DND-41 (cell line): ENCODE results near the gene SYCN.

Experiments
- ATAC-seq: fragments of 200-7000 bp; cut with Tn5 transposase; 3 replicates; pipeline ENCODE4 v1.9.1; 2021; ENCODE audit warnings: low read depth; ENCODE audit not compliant: insufficient read depth
- DNase-seq: peaks from one replicate; pipeline ENCODE4 v3.0.0-alpha.2; 2020
- H2AFZ ChIP-seq: 2 replicates; pipeline ENCODE4 v1.6.0; 2012; ENCODE audit warnings: low read depth, low read length
- H3K27ac ChIP-seq: 2 replicates; pipeline ENCODE4 v1.5.1; 2012; ENCODE audit warnings: low read length, inconsistent platforms
- H3K27me3 ChIP-seq: fragments of 200-600 bp; sonication (generic); 2 replicates; pipeline ENCODE4 v1.6.0; 2012; ENCODE audit warnings: low read length, mild to moderate bottlenecking, inconsistent platforms; ENCODE audit not compliant: insufficient read depth, poor library complexity
- H3K36me3 ChIP-seq: 2 replicates; pipeline ENCODE4 v1.5.1; 2012; ENCODE audit warnings: low read length, inconsistent platforms; ENCODE audit not compliant: insufficient read depth
- H3K4me1 ChIP-seq: 2 replicates; pipeline ENCODE4 v1.5.1; 2012; ENCODE audit warnings: mild to moderate bottlenecking, low read length; ENCODE audit not compliant: insufficient read depth
- H3K4me2 ChIP-seq: 2 replicates; pipeline ENCODE4 v1.6.0; 2012; ENCODE audit warnings: mild to moderate bottlenecking, moderate library complexity, low read length, inconsistent platforms; ENCODE audit not compliant: insufficient read depth
- H3K4me3 ChIP-seq, 2 experiments: fragments of 200-600 bp in 1 of 2; shearing (Covaris generic) in 1 of 2; 2 replicates each; pipeline ENCODE4 v1.5.1; 2012 to 2016; ENCODE audit warnings: inconsistent platforms in 2 of 2, low read length in 2 of 2, mild to moderate bottlenecking in 2 of 2, low read depth in 1 of 2, moderate library complexity in 1 of 2
- H3K79me2 ChIP-seq: 2 replicates; pipeline ENCODE4 v1.6.0; 2012; ENCODE audit warnings: low read length, inconsistent platforms; ENCODE audit not compliant: insufficient read depth
- H3K9ac ChIP-seq: 2 replicates; pipeline ENCODE4 v1.6.0; 2012; ENCODE audit warnings: low read depth, mild to moderate bottlenecking, inconsistent platforms, low read length, moderate library complexity
- H3K9me3 ChIP-seq: 2 replicates; pipeline ENCODE4 v1.5.1; 2012; ENCODE audit warnings: low read length, moderate library complexity, mild to moderate bottlenecking, inconsistent platforms; ENCODE audit not compliant: insufficient read depth, severe bottlenecking
- H4K20me1 ChIP-seq: 2 replicates; pipeline ENCODE4 v1.6.0; 2012; ENCODE audit warnings: low read length; ENCODE audit not compliant: insufficient read depth
- CTCF ChIP-seq: IDR thresholded peaks from 2 replicates; pipeline ENCODE4 v1.5.1; 2012; ENCODE audit warnings: borderline replicate concordance, low read length, moderate library complexity, mild to moderate bottlenecking; ENCODE audit not compliant: poor library complexity, severe bottlenecking; ENCODE audit errors: extremely low read depth
- EZH2 ChIP-seq: IDR thresholded peaks from 3 replicates; pipeline ENCODE4 v1.6.1; 2012; ENCODE audit warnings: borderline replicate concordance, low read depth, mild to moderate bottlenecking, moderate library complexity, low read length, inconsistent platforms; ENCODE audit not compliant: severe bottlenecking

The SYCN gene

GRCh38 chr19:39202998-39203355, 1.1 kb downstream of the SYCN start:
- peaks cover 4% of the 10 kb centered on the region for H3K27me3 ChIP-seq
- no peak overlapping the region for H2AFZ ChIP-seq
- no peaks in the 10 kb centered on the region for H4K20me1 ChIP-seq
- H3K36me3 ChIP-seq: no peaks in the 10 kb centered on the region
- no peak for TF ChIP-seq CTCF
- no peak for TF ChIP-seq EZH2
- H3K9me3 ChIP-seq: no peaks in the 10 kb centered on the region
- no peak overlapping the region for H3K4me2 ChIP-seq
- H3K4me3 ChIP-seq: no peak overlapping the region
- DNase-seq: no peak
- H3K27ac ChIP-seq: no peak overlapping the region
- no peaks in the 10 kb centered on the region for H3K79me2 ChIP-seq
- no peaks in the 10 kb centered on the region for H3K4me1 ChIP-seq
- H3K9ac ChIP-seq: no peak overlapping the region
- ATAC-seq: no peak

- no peaks in the 10 kb centered on the region for H3K4me1 ChIP-seq
- no peak for TF ChIP-seq EZH2
- TF ChIP-seq CTCF: no peak
- H3K27ac ChIP-seq: no peak overlapping the region
- no peak for ATAC-seq
- no peaks in the 10 kb centered on the region for H3K27me3 ChIP-seq
- H3K79me2 ChIP-seq: no peaks in the 10 kb centered on the region
- H3K4me3 ChIP-seq: no peak overlapping the region
- no peaks in the 10 kb centered on the region for H3K36me3 ChIP-seq
- DNase-seq: no peak
- H2AFZ ChIP-seq: no peak overlapping the region
- H3K4me2 ChIP-seq: no peak overlapping the region
- H3K9ac ChIP-seq: no peak overlapping the region
- H3K9me3 ChIP-seq: no peaks in the 10 kb centered on the region
- H4K20me1 ChIP-seq: no peaks in the 10 kb centered on the region
Observed at GRCh38 chr19:39200803-39201115, 3.3 kb downstream of the SYCN start.

GRCh38 chr19:39200066-39200802, 3.8 kb downstream of the SYCN start:
- Histone ChIP-seq H3K4me1 (no peaks in the 10 kb centered on the region), H3K4me3 (no peak overlapping the region), H4K20me1 (no peaks in the 10 kb centered on the region), H3K36me3 (no peaks in the 10 kb centered on the region), H3K9ac (no peak overlapping the region), H3K27me3 (no peaks in the 10 kb centered on the region), H2AFZ (no peak overlapping the region), H3K27ac (no peak overlapping the region), H3K79me2 (no peaks in the 10 kb centered on the region), H3K4me2 (no peak overlapping the region), H3K9me3 (no peaks in the 10 kb centered on the region)
- ATAC-seq (no peak), DNase-seq (no peak)
- TF ChIP-seq CTCF (no peak), EZH2 (no peak)

- no peaks in the 10 kb centered on the region for H3K36me3 ChIP-seq
- no peak for DNase-seq
- H3K9me3 ChIP-seq: no peaks in the 10 kb centered on the region
- no peaks in the 10 kb centered on the region for H3K27me3 ChIP-seq
- no peaks in the 10 kb centered on the region for H4K20me1 ChIP-seq
- no peaks in the 10 kb centered on the region for H3K4me1 ChIP-seq
- TF ChIP-seq EZH2: no peak
- TF ChIP-seq CTCF: no peak
- H3K27ac ChIP-seq: no peak overlapping the region
- no peak overlapping the region for H3K4me2 ChIP-seq
- H3K9ac ChIP-seq: no peak overlapping the region
- no peaks in the 10 kb centered on the region for H3K79me2 ChIP-seq
- no peak overlapping the region for H2AFZ ChIP-seq
- ATAC-seq: no peak
- no peak overlapping the region for H3K4me3 ChIP-seq
Observed at GRCh38 chr19:39199025-39199424, 5.0 kb downstream of the SYCN start.
